DMS114 treated with DMSO at 0.1 percent for 48 hours (cell line): ENCODE data around the gene TAS2R60.

Experiments used
- DNase-seq: peaks from one replicate; lab custom pipeline; 2025; ENCODE audit not compliant: unreplicated experiment; lab: John Stamatoyannopoulos, UW

The TAS2R60 gene

DNA sequence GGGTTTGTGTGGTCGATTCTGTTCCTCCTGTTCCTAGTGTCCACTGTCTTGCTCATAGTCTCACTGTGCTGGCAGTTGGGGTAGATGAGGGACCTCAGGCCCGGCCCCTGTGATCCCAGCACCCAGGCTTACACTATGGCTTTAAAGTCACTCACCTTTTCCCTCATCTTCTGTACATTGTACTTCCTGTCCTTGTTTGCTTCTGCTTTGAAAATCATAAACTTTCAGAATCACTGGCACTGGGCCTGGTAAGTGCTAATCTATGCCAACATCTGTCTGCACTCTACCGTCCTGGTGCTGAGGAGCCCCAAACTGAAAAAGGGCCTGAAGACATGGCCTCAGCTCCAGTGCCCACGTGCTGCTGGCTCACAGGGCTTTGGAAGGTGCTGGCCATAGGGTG, 5.7 kb upstream of the TAS2R60 start:
- no peak for DNase-seq

GRCh38 chr7:143439866-143440265, 3.4 kb upstream of the TAS2R60 start:
- no peak for DNase-seq

DNA sequence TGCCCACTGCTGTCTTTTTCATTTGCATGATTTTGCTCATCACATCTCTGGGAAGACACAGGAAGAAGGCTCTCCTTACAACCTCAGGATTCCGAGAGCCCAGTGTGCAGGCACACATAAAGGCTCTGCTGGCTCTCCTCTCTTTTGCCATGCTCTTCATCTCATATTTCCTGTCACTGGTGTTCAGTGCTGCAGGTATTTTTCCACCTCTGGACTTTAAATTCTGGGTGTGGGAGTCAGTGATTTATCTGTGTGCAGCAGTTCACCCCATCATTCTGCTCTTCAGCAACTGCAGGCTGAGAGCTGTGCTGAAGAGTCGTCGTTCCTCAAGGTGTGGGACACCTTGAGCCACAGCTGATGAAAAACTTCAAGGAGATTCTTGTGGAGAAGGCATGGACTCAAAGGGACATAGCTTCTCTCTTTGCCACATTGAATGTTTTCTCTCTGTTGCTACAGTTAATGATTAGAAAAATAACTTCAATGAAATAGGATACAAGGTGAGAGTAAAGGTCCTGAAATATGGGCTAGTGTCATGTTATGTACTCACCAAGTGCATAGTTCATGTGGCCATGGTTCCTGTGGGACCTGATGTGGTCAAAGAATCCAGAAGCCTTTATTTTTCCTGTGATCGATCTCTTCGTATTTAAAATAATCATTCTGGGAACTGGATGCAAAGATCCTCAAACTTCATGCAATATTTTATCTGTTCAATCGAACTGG, 970 bp downstream of the TAS2R60 start:
- DNase-seq: no peak

- DNase-seq: no peak
Observed at GRCh38 chr7:143444785-143445184, 1.5 kb downstream of the TAS2R60 start.

DNA sequence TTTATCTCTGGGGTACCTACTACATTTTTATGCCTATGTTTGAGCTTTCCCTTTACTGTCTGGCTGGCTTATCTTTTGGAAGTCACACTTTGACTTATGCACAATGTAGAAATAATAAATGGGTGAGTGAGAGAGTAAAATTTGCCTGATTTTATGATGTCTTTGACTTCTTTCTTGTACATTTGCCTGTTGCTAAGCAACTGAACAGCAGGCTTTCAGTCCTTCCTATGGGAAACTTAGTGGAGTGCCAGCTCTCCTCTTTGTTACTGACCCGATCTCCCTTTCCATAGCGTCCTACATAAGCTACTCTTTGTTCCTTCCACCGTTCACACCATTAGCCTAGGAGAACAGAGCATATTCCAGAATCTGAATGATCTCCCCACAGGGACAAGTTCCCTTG, 4.2 kb downstream of the TAS2R60 start:
- no peak for DNase-seq

DNA sequence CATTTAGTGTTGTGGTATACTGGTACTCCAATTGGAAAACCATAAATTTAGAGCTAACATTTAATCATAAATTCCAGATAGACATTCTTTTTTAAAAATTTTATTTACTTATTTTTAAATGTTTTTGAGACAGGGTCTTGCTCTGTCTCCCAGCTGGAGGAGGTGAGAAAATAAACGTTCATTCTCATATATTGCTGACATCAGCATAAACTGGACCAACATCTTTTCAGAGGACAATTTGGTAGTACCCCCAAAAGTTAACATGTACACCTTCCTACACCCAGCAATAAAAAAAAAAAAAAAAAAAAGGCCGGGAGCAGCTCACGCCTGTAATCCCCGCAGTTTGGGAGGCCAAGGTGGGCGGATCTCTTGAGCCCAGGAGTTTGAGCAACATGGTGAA, 5.2 kb downstream of the TAS2R60 start:
- DNase-seq: no peak

DNA sequence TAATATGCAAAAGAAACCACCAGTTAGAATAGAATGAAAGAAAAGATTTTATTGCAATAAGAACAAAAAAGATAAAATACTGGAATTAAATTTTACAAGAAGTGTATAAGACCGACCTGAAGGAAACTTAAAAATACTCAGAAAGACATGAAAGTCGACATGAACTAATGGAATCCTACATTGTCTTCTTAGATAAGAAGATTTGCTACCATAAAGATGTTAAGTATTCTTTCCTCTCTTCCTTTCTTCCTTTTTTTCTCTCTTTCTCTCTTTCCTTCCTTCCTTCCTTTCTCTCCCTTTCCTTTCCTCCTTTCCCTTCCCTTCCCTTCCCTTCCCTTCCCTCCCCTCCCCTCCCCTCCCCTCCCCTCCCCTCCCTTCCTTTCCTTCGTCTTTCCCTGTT, 6.5 kb downstream of the TAS2R60 start:
- no peak for DNase-seq

GRCh38 chr7:143451122-143451521, 7.9 kb downstream of the TAS2R60 start:
- no peak for DNase-seq

- no peak for DNase-seq
Observed at GRCh38 chr7:143451746-143452145, 8.5 kb downstream of the TAS2R60 start.

DNA sequence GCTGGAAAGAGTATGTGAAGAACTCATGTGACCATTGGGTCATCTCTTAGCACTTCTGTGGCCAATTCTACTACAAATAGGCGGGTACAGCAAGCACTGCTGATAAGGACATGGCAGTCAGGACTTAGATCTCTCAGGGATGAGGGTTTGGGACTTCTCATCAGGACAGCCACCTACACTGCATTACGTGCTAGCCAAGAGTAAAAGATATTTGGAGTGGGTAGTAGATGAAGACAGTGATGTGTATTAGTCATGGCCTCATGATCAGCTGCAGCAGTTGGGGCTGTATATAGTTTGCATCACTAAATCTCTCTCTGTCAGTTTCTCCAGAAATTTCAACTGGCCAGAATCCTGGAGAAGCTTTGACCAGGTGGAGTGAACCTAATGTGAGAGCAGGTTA, 9.2 kb downstream of the TAS2R60 start:
- no peak for DNase-seq

DNA sequence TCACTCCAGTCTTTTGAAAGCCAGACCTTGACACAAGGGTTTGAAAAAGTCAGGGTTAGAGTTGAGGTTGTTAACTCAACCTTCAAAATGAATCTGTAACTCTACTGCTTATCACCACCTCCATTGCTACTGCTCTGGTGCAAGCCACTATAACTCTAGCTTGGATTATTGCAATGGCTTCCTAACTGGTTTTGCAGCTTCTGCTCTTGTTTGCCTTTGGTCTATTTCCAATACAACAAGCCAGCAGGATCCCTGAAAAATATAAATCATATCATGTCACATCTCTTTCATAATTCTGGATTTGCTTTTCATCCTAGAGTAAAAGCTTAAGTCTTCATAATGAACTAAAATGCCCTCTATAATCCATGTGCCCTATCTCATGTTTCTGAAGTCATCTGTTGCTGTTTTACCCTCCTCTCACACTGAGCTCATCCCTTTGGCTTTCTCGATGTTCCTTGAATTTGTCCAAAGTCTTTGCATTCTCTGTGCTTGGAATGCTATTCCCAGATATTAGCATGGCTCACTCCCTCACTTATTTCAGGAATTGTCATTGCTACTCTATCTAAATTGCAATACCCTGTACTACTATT, 10.9 kb downstream of the TAS2R60 start:
- no peak for DNase-seq

DNA sequence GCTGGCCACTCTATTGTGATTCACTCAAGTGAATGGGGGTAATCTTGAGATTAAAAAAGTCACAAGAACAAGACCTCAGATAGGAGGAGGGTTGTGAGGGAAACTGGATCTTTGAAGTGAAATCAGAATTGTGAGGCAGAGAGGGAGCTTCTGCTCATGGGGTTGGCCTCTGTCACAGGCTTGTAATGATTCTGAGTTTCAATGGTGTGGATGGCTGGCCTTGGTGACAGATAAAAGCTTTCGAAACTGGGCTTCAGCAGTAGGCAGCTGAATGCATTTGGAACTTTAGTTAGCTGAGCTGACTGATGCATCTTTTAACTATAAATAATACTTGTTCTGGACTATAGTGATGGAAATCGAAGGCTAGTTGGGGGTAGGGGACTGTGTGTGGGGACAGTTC, 12.2 kb downstream of the TAS2R60 start:
- no peak for DNase-seq

DNA sequence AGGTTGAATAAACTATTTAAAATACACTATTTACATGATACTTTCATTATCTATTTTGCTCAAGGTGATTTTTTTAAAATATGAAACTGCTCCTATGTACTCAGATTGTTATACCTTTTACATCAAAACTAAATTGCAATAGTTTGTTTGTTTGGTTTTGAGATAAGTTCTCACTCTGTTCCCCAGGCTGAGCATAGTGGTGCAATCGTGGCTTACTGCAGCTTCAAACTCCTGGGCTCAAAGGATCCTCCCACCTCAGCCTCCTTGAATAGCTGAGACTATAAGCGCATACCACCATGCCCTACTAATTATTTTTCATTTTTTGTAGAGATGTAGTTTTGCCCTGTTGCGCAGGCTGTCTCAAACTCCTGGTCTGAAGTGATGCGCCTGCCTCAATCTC, 12.7 kb downstream of the TAS2R60 start:
- DNase-seq: no peak

- no peak for DNase-seq
Observed at GRCh38 chr7:143456992-143457793, 13.9 kb downstream of the TAS2R60 start.

GRCh38 chr7:143458263-143458662, 15.0 kb downstream of the TAS2R60 start:
- DNase-seq: no peak

GRCh38 chr7:143458681-143459080, 15.4 kb downstream of the TAS2R60 start:
- no peak for DNase-seq

DNA sequence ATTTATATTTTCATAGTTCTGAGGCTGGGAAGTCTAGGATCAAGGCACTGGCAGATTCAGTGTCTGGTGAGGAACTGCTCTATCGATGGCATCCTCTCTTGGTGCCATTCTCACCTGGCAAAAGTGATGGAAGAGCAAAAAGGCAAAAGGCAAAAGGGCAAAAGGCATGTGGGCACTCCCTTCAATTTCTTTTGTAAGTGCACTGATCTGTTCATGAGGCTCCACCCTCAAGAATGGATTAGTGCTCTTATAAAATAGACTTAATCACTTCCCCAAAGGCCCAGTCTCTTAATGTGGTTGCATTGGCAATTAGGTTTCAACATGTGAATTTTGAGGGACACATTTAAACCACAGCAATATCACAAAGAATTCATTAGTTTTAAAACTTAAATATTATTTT, 16.1 kb downstream of the TAS2R60 start:
- no peak for DNase-seq

- no peak for DNase-seq
Observed at GRCh38 chr7:143460271-143460979, 17.2 kb downstream of the TAS2R60 start.

DNA sequence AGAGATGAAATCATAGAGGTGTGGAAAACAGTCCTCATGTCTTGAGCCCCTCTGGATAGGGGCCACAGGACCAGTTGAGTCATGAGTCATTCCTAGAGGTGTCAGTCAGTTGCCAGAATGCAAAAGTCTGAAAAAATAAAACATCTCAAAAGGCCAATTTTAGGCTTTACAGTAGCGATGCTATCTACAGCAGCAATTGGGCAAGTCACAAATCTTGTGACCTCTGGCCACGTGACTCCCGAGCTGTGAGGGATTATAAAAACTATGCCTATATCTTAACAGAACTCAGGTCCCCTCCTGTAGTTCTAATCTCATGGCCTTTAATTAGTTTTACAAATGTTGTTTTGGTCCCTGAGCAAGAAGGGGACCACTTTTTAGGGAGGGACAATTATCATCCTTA, 18.8 kb downstream of the TAS2R60 start:
- DNase-seq: no peak

DNA sequence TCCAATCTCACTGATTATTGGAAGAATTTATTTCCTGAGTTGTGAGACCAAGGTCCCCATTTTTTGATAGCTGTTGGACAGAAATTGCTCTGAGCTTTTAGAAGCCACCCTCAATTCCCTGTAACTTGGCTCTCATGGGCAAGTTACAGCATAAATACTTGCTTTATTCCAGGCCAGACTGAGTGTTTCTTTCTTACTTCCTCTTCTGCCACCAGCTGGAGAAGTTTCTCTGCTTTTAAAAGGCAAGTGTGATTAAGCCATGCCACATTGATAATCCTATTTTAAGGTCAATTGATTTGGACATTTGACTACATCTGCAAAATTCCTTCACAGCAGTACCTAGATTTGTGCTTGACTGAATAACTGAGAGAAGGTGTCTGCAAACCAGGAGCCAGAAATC, 20.3 kb downstream of the TAS2R60 start:
- DNase-seq: no peak

GRCh38 chr7:143463957-143464356, 20.7 kb downstream of the TAS2R60 start:
- DNase-seq: no peak

DNA sequence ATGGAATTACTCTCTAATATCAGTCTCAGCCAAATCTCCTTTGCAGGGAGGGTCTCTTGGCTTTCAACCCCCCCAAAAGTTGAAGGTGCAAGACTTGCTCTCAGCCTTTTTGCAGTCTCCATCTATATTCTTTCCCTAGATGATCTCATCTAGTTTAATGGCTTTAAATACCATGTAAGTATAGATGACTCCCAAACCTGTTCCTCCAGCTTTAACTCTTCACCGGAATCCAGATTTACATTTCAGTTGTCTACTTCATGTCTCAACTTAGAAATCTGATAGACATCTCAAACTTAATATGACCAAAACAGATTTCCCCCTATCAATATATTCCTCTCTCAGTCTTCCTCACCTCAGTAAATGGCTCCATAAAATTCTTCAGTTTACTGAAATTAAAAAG, 24.5 kb downstream of the TAS2R60 start:
- DNase-seq: no peak
